ENCODE data around the gene DNAAF5. TPM values are rescaled to one million over a fixed set of nuclear protein-coding genes. Genes with fewer than 3 reads are reported as not detected.
A peak's percentile ranks its signal among the peaks of the same experiment; 100 is the strongest.

DNAAF5 gene
- total RNA-seq, 2 experiments from 2014 or later = 42.6 to 58.5 TPM

DNA sequence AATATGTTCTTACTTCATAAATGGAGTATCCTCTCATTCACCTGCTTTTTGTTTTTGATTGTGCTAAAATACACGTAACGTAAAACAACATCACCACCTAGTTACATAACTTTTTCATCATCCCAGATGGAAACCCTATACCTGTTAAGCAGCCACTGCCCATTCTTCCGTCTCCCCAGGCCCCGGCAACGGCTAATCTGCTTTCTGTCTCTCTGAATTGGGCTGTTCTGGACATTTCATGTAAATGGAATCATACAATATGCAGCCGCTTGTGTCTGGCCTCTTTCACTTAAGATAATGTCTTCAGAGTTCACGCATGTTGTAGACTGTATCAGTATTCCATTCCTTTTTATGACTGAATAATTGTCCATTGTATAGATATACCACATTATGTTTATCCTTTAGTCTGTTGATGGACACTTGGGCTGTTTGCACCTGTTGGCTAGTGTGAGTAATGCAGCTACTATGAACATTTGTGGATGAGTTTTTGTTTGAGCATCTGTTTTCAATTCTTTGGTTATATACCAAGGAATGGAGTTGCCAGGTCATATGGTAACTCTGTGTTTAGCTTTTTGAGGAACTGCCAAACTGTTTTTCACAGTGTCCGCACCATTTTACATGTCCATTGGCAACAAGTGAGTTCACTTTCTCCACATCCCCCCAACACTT lies 91.7 kb downstream of the DNAAF5 start:
- POLR2A ChIA-PET = interaction anchor here (0.6 to 1.0 kb wide), 2 partner anchors 14 to 82 kb away, joined by 3 to 5 read pairs; no protein-coding TSS in a partner anchor
- peaks cover 15% of the 10 kb centered on the region for H3K36me3 ChIP-seq (ENCODE audit: insufficient read depth, low read length)
- TSS peak; percentile 62 for BruUV-seq (replicated peaks)
- H4K20me1 ChIP-seq (ENCODE audit: insufficient read depth, low read length) = peaks cover 16% of the 10 kb centered on the region
- no peak overlapping the region for H2AFZ ChIP-seq (ENCODE audit: low read length)
- peak overlapping the region; percentile 90 for H3K4me2 ChIP-seq (ENCODE audit: low read length)
- peak overlapping the region; percentile 84 for H3K4me3 ChIP-seq (ENCODE audit: low read depth, low read length, poor library complexity, severe bottlenecking)
- peaks cover 27% of the 10 kb centered on the region for H3K4me1 ChIP-seq (ENCODE audit: insufficient read depth, low read length, poor library complexity, severe bottlenecking)
- intact Hi-C loops (cut with micrococcal nuclease; ENCODE audit: unreplicated experiment) = loop anchor here (5.0 kb wide), 1 partner anchor 91 kb away; the partner anchor contains the start of genes DNAAF5 and PRKAR1B
- DNase-seq (ENCODE audit: low spot score) = peak; percentile 41
- H3K9me3 ChIP-seq (ENCODE audit: low read length) = no peaks in the 10 kb centered on the region
- H3K27ac ChIP-seq (ENCODE audit: low read depth, low read length, poor library complexity, severe bottlenecking) = no peak overlapping the region
- TF ChIP-seq, protein P1, sequence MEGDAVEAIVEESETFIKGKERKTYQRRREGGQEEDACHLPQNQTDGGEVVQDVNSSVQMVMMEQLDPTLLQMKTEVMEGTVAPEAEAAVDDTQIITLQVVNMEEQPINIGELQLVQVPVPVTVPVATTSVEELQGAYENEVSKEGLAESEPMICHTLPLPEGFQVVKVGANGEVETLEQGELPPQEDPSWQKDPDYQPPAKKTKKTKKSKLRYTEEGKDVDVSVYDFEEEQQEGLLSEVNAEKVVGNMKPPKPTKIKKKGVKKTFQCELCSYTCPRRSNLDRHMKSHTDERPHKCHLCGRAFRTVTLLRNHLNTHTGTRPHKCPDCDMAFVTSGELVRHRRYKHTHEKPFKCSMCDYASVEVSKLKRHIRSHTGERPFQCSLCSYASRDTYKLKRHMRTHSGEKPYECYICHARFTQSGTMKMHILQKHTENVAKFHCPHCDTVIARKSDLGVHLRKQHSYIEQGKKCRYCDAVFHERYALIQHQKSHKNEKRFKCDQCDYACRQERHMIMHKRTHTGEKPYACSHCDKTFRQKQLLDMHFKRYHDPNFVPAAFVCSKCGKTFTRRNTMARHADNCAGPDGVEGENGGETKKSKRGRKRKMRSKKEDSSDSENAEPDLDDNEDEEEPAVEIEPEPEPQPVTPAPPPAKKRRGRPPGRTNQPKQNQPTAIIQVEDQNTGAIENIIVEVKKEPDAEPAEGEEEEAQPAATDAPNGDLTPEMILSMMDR (conservative IDR thresholded peaks at IDR 0.05; ENCODE audit: low read length) = peak; percentile 59
- TF ChIP-seq EZH2phosphoT487 (IDR thresholded peaks at IDR 0.05; ENCODE audit: borderline replicate concordance, low read depth, low read length) = no peak
- H3K9me2 ChIP-seq (ENCODE audit: insufficient read depth, low read length) = no peaks in the 10 kb centered on the region
- CTCF ChIA-PET (ENCODE audit: unreplicated experiment) = no interaction called here
- peaks cover 62% of the 10 kb centered on the region for H3K79me2 ChIP-seq (ENCODE audit: insufficient read depth, low read depth, low read length)

GRCh38 chr7:820341-820740 lies 93.8 kb downstream of the DNAAF5 start:
- BruUV-seq (replicated peaks) = no TSS peak
- H4K20me1 ChIP-seq (ENCODE audit: insufficient read depth, low read length) = peaks cover 16% of the 10 kb centered on the region
- CTCF ChIA-PET (ENCODE audit: unreplicated experiment) = no interaction called here

More at GRCh38 chr7:820341-820740, 93.8 kb downstream of the DNAAF5 start:
- H3K4me1 ChIP-seq (ENCODE audit: insufficient read depth, low read length, poor library complexity, severe bottlenecking) = peaks cover 20% of the 10 kb centered on the region
- H3K36me3 ChIP-seq (ENCODE audit: insufficient read depth, low read length) = peaks cover 16% of the 10 kb centered on the region
- H3K79me2 ChIP-seq (ENCODE audit: insufficient read depth, low read depth, low read length) = peaks cover 73% of the 10 kb centered on the region
- intact Hi-C loops (cut with micrococcal nuclease; ENCODE audit: unreplicated experiment) = no loop called here
- no peaks in the 10 kb centered on the region for H3K9me3 ChIP-seq (ENCODE audit: low read length)
- H3K27ac ChIP-seq (ENCODE audit: low read depth, low read length, poor library complexity, severe bottlenecking) = no peak overlapping the region
- peak overlapping the region; percentile 32; the same call in 1 of the 2 replicates for H3K4me2 ChIP-seq (ENCODE audit: low read length)
- no peak for DNase-seq (ENCODE audit: low spot score)
- H3K4me3 ChIP-seq (ENCODE audit: low read depth, low read length, poor library complexity, severe bottlenecking) = no peak overlapping the region
- TF ChIP-seq, protein P1 (conservative IDR thresholded peaks at IDR 0.05; ENCODE audit: low read length) = no peak
- TF ChIP-seq EZH2phosphoT487 (IDR thresholded peaks at IDR 0.05; ENCODE audit: borderline replicate concordance, low read depth, low read length) = no peak
- H2AFZ ChIP-seq (ENCODE audit: low read length) = no peak overlapping the region
- POLR2A ChIA-PET = interaction anchor here (0.6 kb wide), 1 partner anchor 14 kb away, joined by 3 read pairs; no protein-coding TSS in a partner anchor
- H3K9me2 ChIP-seq (ENCODE audit: insufficient read depth, low read length) = no peaks in the 10 kb centered on the region
